Endothelial cell of umbilical vein (primary cell): Measurements from ENCODE around the gene KIAA0753. TPM values are rescaled to one million over a fixed set of nuclear protein-coding genes. Genes with fewer than 3 reads are reported as not detected.

Source experiments
- BruUV-seq: library from RNA; stranded (reverse); fragments of 400-500 nt; replicated peaks from 2 replicates; lab custom pipeline; 2021; lab: Mats Ljungman, UMichigan
- CTCF ChIA-PET: fragments of 300-600, 350-600 bp; sonication (Branson Sonifier 250); formaldehyde crosslinking; loops from one replicate; lab custom pipeline; 2021; ENCODE audit warnings: antibody characterized with exemption, inconsistent platforms; lab: Charles Lee
- POLR2A ChIA-PET: fragments of 300-600, 350-600 bp; sonication (Branson Sonifier 250); formaldehyde crosslinking; loops from one replicate; lab custom pipeline; 2021; ENCODE audit warnings: antibody characterized with exemption, inconsistent platforms; lab: Charles Lee
- DNase-seq: peaks from one replicate; pipeline ENCODE4 v3.0.0-alpha.2; 2011; ENCODE audit warnings: low read depth, low spot score
- FAIRE-seq: peaks from 2 replicates; lab custom pipeline; 2011; peaks lifted over from hg19 to GRCh38; lab: Jason Lieb, UNC
- H2AFZ ChIP-seq: 2 replicates; pipeline ENCODE4 v1.6.0; 2012; ENCODE audit warnings: low read depth, low read length, control low read depth, inconsistent platforms
- H3K27ac ChIP-seq: 2 replicates; pipeline ENCODE4 v1.5.1; 2011; ENCODE audit warnings: low read depth, mild to moderate bottlenecking, control low read depth, low read length, moderate library complexity; ENCODE audit not compliant: insufficient read depth
- H3K27me3 ChIP-seq, 2 experiments: 2 replicates each; pipeline versions ENCODE4 v1.6.0 to v1.6.1; 2011; ENCODE audit warnings: low read length in 2 of 2, mixed read lengths in 1 of 2; ENCODE audit not compliant: control insufficient read depth in 2 of 2, insufficient read depth in 2 of 2
- H3K36me3 ChIP-seq, 2 experiments: 2 replicates in 1 of 2; 3 replicates in 1 of 2; pipeline ENCODE4 v1.5.1; 2011; ENCODE audit warnings: low read length in 2 of 2, mild to moderate bottlenecking in 1 of 2, moderate library complexity in 1 of 2; ENCODE audit not compliant: control insufficient read depth in 2 of 2, insufficient read depth in 2 of 2; ENCODE audit errors: extremely low read depth in 1 of 2
- H3K4me1 ChIP-seq: 3 replicates; pipeline ENCODE4 v1.5.1; 2011; ENCODE audit warnings: mild to moderate bottlenecking, low read length; ENCODE audit not compliant: control insufficient read depth, insufficient read depth; ENCODE audit errors: extremely low read depth
- H3K4me2 ChIP-seq: 2 replicates; pipeline ENCODE4 v1.6.1; 2011; ENCODE audit warnings: low read length, control low read depth, mixed read lengths; ENCODE audit not compliant: insufficient read depth
- H3K4me3 ChIP-seq, 3 experiments: fragments of 200-600 bp in 1 of 3; sonication (generic), shearing (Covaris generic) in 1 of 3; replicated peaks in 1 of 3; 2 replicates each; pipeline ENCODE4 v1.5.1; 2011 to 2016; ENCODE audit warnings: control low read depth in 3 of 3, low read length in 3 of 3, mild to moderate bottlenecking in 2 of 3, inconsistent platforms in 1 of 3, low read depth in 1 of 3, moderate library complexity in 1 of 3; ENCODE audit not compliant: insufficient read depth in 1 of 3
- H3K79me2 ChIP-seq: 2 replicates; pipeline ENCODE4 v1.6.0; 2012; ENCODE audit warnings: low read length, inconsistent platforms; ENCODE audit not compliant: control insufficient read depth, insufficient read depth
- H3K9ac ChIP-seq: replicated peaks from 2 replicates; pipeline ENCODE3; 2011; ENCODE audit warnings: low read length, control low read depth; ENCODE audit not compliant: insufficient read depth; ENCODE audit errors: extremely low read depth
- H3K9me1 ChIP-seq: replicated peaks from 3 replicates; pipeline ENCODE4 v1.6.0; 2011; ENCODE audit warnings: mild to moderate bottlenecking, low read length; ENCODE audit not compliant: control insufficient read depth, insufficient read depth; ENCODE audit errors: extremely low read depth
- H3K9me3 ChIP-seq: replicated peaks from 2 replicates; pipeline ENCODE4 v1.5.1; 2012; ENCODE audit warnings: low read length, inconsistent platforms; ENCODE audit not compliant: control insufficient read depth, insufficient read depth
- H4K20me1 ChIP-seq: replicated peaks from 2 replicates; pipeline ENCODE3; 2011; ENCODE audit warnings: mild to moderate bottlenecking, low read length; ENCODE audit not compliant: control insufficient read depth, insufficient read depth; ENCODE audit errors: extremely low read depth
- EZH2 ChIP-seq: IDR thresholded peaks from 2 replicates; pipeline ENCODE4 v1.6.1; 2012; ENCODE audit warnings: borderline replicate concordance, low read depth, mild to moderate bottlenecking, moderate library complexity, low read length, inconsistent platforms; ENCODE audit not compliant: severe bottlenecking
- FOS ChIP-seq: IDR thresholded peaks from 2 replicates; pipeline ENCODE4 v1.6.1; 2011; ENCODE audit warnings: mild to moderate bottlenecking, low read length, moderate library complexity, borderline replicate concordance; ENCODE audit not compliant: insufficient read depth
- GATA2 ChIP-seq: IDR thresholded peaks from 2 replicates; pipeline ENCODE4 v1.7.0; 2011; ENCODE audit warnings: low read depth, mild to moderate bottlenecking, moderate library complexity, mixed read lengths, low read length; ENCODE audit not compliant: insufficient read length, insufficient read depth
- JUN ChIP-seq: IDR thresholded peaks from 2 replicates; pipeline ENCODE4 v1.6.1; 2011; ENCODE audit warnings: borderline replicate concordance, low read depth; ENCODE audit not compliant: insufficient read length, insufficient read depth
- MAX ChIP-seq: IDR thresholded peaks from 2 replicates; pipeline ENCODE4 v1.6.1; 2011; ENCODE audit not compliant: insufficient read depth, insufficient read length
- MYC ChIP-seq: IDR thresholded peaks from one replicate; pipeline ENCODE4 v1.6.1; 2011; ENCODE audit warnings: mild to moderate bottlenecking, low read depth, low read length
- POLR2A ChIP-seq: IDR thresholded peaks from 2 replicates; pipeline ENCODE4 v1.6.1; 2012; ENCODE audit warnings: low read depth, mild to moderate bottlenecking, control low read depth, low read length
- POLR2AphosphoS5 ChIP-seq: IDR thresholded peaks from 2 replicates; pipeline ENCODE4 v1.6.1; 2012; ENCODE audit warnings: low read depth, mild to moderate bottlenecking, control low read depth, low read length, moderate library complexity; ENCODE audit not compliant: insufficient read depth
- dilution Hi-C: fragments of 300-500 bp; cut with MboI; formaldehyde crosslinking; loops from one replicate; pipeline ENCODE4 v1.15.0; 2019; ENCODE audit warnings: low sequenced_read_pairs; ENCODE audit not compliant: extremely low pct_ligation_motif_present
- intact Hi-C: fragments of 100-400 bp; cut with micrococcal nuclease; formaldehyde crosslinking; loops from one replicate; pipeline ENCODE4 v1.10.0; 2022
- polyA plus RNA-seq, 4 experiments: library from polyadenylated mRNA; depleted of rRNA in 3 of 4; stranded (reverse) in 3 of 4; unstranded in 1 of 4; fragments of >200 nt; gene quantifications; 2 replicates each; pipeline versions ENCODE4 v1.2.1 to v1.2.3, GENCODE V29; 2011 to 2012; ENCODE audit warnings: missing spikeins in 1 of 4
- total RNA-seq: library from RNA; stranded (reverse); gene quantifications from 2 replicates; pipeline ENCODE4 v1.2.3, GENCODE V29; 2021

The KIAA0753 gene
- total and polyA plus RNA-seq, 2 donors (not counting 3 experiments of a cell fraction or from before 2014, with no cell fraction given) = 5.3 to 23.9 TPM

DNA sequence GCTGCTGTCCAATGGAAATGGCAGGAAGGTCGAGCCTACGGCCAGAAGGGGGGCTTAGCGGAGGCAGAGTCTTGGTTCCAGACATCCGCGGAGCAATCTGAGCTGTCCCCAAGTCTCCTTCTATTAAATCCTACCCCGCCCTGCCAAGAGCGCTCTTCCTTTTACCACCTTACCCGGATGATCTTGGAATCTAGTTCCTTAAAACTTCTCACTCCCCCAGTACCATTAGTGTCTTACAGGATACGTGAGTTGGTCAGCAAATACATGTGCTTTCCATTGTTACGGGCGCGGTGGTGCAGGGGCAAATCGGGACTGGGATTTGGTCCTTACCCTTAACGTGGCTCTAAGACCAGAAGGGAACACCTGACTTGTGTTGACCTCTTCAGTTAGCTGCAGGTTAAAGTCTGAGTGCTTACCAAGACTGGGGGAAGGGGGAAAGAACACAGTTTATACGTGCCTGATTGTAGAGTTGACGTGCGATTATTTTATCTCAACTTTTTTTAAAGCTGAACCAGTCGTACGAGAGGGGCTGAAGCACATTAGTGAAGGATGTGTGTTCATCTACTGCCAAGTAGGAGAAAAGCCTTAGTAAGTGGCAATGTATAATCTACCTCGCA is 844 bp upstream of the KIAA0753 start:
- H2AFZ ChIP-seq = peak overlapping the region; percentile 99
- POLR2A ChIA-PET = no interaction called here
- H3K4me3 ChIP-seq = peak overlapping the region; percentile 44 to 86 (median 70)
- dilution Hi-C loops = no loop called here
- H3K9ac ChIP-seq = peak overlapping the region; percentile 68
- DNase-seq = no peak
- intact Hi-C loops = loop anchor here (10.0 kb wide), 2 partner anchors 807 to 1057 kb away; partner anchors contain the start of gene NLRP1
- H3K27ac ChIP-seq = peak overlapping the region; percentile 83
- H3K4me1 ChIP-seq = peaks cover 15% of the 10 kb centered on the region
- no peaks in the 10 kb centered on the region for H3K27me3 ChIP-seq
- TF ChIP-seq GATA2 = no peak
- TF ChIP-seq POLR2A = peak; percentile 9
- TF ChIP-seq MYC = no peak
- TF ChIP-seq MAX = no peak
- no peak for TF ChIP-seq FOS
- no peak for TF ChIP-seq JUN
- TF ChIP-seq POLR2AphosphoS5 = no peak
- no peak for TF ChIP-seq EZH2
- CTCF ChIA-PET = interaction anchor here (0.9 to 5.2 kb wide), 4 partner anchors 26 to 205 kb away, joined by 3 to 38 read pairs (median 3); no protein-coding TSS in a partner anchor
- no peaks in the 10 kb centered on the region for H3K9me1 ChIP-seq
- peak overlapping the region; percentile 76 for H3K4me2 ChIP-seq
- H3K36me3 ChIP-seq = peaks cover 5% of the 10 kb centered on the region in 2 experiments
- H4K20me1 ChIP-seq = no peaks in the 10 kb centered on the region
- TSS peak; percentile 68 for BruUV-seq
- H3K9me3 ChIP-seq = no peaks in the 10 kb centered on the region
- FAIRE-seq = peak; percentile 48
- peaks cover 40% of the 10 kb centered on the region for H3K79me2 ChIP-seq
